Raji (cell line): ENCODE results near the gene KCNIP2.

Source experiments
- POLR2A ChIP-seq: IDR thresholded peaks from 2 replicates; pipeline ENCODE4 v1.6.1; 2011; ENCODE audit warnings: low read depth, low read length, control low read depth; ENCODE audit not compliant: insufficient read depth

The KCNIP2 gene

GRCh38 chr10:101781984-101782810, 61.4 kb downstream of the KCNIP2 start:
- TF ChIP-seq POLR2A, result no peak; the same call in 1 of the 2 replicates

DNA sequence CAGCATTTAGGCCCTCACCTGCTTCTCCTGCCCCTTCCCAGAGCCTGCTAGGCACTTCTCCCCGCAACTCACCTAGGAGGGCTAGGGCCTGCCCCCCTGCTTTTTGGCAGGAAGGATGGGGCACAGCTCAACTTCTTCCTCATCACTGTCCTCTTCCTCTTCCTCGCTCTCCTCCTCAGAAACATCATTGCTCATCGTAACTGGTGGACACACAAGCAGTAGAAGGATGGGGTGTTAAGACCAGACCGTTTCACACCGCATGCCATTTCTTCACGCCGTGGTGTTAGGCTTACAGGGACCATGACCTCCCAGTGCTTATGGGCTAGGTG, 62.0 kb downstream of the KCNIP2 start:
- TF ChIP-seq POLR2A, result no peak

DNA sequence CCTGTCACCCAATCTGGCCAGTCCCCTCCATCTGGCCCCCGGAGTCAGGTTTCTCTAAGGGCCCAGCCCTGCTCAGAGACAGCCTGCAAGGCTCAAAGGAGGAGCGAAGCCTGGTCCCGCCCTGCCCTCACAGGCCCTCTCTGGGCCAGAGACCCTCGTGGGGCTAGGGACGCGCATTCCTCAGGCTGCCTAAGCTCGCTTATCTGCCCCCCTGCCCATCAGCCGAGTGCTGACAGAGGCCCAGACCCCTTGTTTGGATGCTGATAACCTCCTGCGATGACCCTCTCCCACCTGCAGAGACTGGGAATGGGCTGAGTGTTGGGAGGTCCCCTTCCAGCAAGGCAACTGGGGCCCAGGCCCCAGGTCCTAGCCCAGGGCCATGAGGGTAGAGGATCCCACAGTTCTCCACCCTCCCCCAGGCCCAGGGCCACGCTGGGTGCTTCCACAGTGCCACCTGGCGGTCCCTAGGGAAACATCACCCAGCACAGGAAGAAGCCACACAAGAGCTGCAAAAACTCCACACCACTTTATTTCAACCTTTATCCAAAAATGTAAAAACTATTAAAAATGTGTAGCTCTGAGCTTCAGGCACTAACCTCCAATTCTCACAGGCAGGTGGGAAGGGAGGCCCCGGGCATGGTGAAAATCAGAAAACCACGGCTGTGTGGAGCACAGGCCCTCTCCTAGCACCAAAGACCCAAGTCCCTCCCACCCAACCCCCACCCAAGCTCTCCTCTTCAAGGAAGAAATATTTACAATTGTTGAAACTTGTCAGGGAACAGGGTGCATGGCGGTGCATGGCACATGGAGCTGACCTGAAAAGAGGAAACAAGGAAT, 62.6 kb downstream of the KCNIP2 start:
- TF ChIP-seq POLR2A, result no peak

GRCh38 chr10:101780187-101780817, 63.3 kb downstream of the KCNIP2 start:
- TF ChIP-seq POLR2A, result no peak

- TF ChIP-seq POLR2A, result no peak
Measured at GRCh38 chr10:101779544-101780186, 63.9 kb downstream of the KCNIP2 start.

GRCh38 chr10:101778781-101779543, 64.6 kb downstream of the KCNIP2 start:
- TF ChIP-seq POLR2A, result no peak

GRCh38 chr10:101778151-101778780, 65.3 kb downstream of the KCNIP2 start:
- TF ChIP-seq POLR2A, result no peak

- TF ChIP-seq POLR2A, result no peak
Measured at GRCh38 chr10:101777619-101778145, 65.9 kb downstream of the KCNIP2 start.

- TF ChIP-seq POLR2A, result no peak
Measured at GRCh38 chr10:101776161-101776817, 67.3 kb downstream of the KCNIP2 start.
